NCI-H2107 treated with DMSO at 0.1 percent for 48 hours (cell line): ENCODE results near the gene OSBPL5.

Experiments
- DNase-seq: peaks from one replicate; lab custom pipeline; 2025; ENCODE audit not compliant: unreplicated experiment; lab: John Stamatoyannopoulos, UW

Gene OSBPL5

DNA sequence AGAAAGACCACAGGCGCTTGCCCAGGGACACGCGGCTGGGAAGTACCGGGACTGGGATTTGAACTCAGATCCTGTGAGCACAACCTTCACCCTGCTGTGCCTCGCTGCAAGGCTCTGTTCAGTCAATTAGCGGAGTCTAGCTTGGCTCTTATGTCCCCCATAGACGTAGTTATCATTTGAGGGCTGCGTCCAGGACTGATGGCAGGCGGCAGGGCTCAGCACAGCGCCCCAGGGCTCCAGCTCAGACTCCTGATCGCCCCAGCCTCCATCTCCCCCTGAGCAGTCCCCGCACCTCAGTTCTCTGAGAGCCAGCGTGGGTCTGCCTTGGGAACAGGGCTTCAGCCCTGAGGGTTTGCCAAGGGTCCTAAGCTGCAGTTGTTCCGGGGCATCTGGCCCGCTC lies 33.7 kb upstream of the OSBPL5 start:
- DNase-seq: no peak

DNA sequence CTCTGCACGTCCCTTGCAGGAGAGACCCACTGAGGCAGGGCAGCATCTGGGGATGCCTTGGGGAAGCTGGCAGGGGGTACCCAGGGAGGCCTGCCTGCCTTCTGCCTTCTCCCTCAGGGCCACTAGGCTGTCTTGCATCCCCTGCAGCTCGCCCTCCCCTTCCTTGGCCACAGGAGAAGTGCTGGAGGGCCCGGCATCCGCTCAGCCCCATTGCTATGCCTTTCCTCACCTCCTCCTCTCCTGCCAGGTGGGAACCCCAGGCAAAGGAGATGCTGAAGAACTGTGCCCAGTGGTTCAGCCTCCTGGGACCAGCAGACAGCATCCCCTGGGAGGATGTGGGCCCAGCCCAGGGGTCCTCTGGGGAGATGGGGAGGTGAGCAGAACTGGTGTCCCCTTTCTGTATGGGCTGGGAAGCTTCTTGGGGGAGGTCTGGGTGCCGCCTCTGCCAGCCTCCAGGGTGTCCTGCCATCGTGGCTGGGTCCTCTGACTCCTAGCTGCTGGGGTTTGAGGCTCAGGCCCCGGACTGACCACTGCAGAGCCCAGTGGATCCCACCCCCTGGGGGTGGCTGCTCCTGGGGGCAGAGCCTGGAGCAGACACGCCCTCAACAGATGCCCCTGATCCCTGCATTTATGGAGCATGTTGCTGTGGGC lies 32.9 kb upstream of the OSBPL5 start:
- no peak for DNase-seq

DNA sequence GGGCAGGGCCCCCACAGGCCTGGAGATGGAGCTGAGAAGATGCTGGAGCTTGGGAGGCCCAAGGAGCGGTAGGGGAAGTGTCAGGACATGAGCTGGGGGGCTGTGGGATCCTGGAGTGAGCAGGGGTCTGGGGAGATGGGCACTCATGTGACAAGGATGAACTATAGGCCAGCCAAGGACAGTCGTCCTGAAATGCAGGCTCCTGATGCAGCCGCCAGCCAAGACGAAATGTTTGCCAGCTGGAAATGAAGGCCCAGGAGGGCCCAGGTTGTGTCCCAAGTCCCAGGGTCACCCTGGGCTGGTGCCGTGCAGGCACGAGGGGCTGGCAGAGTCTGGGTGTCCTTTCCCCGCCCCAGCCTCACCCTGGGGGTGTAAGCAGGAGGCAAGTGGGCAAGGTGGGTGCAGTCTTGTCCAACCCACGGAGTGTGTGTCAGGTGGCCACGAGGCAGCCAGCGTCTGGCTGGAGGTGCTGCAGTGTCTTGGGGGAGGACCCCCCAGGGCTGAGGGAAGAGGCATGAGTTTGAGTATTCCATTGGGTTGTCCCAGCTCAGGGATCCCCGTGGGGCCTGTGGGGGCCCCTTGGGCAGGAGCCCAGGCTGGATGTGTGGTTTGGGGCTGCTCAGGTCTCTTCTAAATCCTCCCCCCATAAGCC lies 32.1 kb upstream of the OSBPL5 start:
- no peak for DNase-seq

DNA sequence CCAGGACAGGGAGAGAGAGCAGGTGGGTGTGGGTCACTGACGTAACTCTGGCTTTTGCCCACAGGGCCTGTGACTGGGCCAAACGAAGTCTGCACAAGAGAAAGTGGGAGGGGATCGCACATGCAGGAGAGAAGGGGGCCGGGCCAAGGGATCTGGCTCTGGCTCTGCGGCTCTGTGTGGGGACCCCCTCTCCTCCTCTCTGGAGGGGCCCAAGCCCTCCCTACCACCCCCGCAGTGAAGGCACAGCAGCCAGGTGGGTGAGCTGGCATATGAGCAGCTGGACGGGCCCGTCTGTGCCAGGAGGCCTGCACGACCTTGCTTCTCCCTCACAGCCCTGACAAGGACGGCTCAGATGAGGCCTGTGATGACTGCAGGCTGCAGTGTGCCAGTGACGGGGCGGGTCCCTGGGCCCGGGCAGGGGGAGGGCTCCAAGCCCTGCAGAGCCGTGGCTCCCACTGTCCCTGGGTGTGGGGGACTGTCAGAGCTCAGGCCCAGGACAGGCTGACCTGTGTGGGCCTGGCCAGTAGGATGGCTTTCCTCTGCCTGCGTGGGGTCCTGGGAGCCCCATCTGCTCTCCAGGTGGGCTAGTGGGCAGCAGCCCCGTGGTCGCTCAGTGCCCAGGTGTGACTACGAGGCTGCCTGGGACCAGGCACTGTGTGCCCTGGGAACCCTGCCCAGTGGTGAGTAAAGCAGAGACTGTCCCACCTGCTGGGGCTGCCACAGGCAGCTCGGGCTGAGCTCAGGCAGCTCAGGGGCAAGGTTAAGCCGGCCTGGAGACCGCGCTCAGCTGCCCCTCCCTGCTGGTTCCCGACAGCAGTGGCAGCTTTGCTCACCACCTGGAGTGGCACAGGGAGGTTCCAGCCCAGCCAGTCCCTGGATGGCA lies 31.3 kb upstream of the OSBPL5 start:
- DNase-seq: no peak

DNA sequence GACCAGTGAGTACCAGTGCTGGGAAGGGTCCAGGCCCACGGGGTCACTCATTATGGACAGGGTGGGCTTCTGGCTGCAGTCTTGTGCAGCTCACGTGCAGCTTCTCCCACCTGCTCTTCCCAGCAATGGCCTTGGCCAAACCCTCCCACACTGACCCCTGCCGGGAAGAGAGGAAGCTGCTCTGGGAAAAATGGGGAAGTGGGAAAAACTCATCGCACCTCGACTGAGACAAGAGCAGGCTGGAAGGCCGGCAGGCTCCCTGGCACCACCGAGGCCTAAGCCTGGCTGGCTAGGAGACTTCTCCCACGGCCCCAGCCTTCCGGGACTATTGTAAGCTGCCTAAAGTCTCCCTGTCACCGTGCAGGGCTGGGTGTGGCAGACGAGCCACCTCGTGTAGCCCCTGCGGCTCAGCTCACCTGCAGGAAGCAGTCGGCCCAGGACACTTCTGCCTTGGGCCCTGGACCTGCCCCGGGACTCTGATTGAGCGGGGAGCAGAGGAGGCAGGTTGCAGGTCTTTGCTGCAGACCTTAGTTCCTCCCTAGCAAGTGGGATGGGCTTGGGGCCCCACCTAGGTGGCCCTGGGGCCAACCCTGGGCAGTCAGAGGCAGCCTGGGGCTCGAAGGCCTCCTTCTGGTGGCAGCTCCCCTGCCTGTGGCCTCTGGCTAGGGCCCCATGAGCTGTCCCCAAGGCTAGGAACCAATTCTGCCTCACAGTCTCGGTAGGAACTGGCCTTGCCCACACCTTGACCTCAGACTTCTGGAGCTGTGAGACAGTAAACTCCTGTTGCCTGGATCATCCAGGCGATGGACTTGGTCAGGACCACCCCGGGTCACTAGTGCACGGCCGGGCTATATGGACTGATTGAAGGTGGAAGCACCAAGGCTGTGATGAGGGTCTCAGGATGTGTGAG lies 30.4 kb upstream of the OSBPL5 start:
- DNase-seq: no peak

DNA sequence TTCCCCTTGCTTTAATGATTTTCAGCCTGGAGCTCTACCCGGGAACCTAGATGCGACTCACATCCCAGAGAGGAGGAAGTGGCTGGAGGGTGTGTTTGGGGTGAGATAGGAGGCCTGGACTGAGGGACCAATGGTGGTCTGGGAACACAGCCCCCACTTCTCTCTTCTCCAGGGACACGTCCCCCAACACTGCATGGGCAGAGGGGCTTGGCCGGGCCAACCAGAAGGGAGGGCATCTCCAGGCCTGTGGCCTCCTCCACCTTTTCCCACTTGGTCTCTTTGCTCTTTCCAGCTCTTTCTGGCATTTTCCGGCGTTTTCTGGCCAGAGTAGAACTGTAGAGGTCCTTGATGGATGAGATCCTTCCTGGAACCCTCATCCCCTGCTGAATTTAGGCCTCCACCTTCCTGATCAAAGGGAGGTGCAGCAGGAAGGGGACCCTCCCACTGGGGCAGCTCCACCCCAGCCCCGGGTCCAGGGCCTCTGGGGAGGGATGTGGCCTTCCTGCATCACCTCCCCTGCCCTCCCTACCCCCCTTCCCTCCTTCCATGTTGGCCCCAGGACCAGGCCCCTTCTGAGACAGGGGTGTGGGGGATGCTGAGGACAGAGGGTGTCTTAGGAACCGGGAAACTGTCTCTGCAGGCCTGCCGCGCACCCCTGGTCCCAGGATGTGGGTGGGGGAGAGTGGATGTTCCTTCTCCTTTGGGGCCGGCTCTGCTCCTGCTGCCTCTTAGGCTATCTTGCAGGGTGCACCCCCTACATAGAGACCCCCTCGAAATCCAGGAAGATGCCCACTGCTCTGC lies 29.1 kb upstream of the OSBPL5 start:
- no peak for DNase-seq

DNA sequence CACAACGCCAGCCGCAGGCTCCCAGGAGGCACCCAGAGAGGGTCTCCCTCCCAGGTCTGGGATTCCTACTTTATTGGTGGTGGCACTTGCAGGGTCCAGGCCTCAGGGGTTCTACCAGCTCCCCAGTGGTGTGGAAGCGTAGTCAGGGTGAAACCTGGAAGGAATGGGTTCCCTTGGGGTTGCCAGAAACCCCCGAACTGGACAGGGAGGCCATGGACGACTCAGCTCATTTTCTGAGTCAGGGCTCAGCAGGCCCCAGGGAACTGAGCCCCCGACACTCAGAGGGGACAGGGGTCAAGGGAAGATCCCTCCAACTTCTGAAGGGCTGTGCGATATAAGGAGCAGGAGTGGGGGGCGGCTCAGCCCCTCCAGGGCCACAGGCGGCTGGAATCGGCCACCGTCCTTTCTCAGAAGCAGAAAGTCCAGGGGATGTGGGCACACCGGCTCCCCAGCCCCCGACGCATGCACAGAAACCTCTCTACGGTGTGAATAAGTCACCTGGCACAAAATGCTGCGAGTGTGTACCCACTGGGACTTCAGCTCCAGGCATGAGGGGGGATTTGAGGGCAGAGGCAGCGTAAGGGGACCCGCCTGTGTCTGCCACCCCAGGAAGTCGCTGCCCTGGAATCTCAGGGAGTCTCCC lies 28.4 kb upstream of the OSBPL5 start:
- no peak for DNase-seq

DNA sequence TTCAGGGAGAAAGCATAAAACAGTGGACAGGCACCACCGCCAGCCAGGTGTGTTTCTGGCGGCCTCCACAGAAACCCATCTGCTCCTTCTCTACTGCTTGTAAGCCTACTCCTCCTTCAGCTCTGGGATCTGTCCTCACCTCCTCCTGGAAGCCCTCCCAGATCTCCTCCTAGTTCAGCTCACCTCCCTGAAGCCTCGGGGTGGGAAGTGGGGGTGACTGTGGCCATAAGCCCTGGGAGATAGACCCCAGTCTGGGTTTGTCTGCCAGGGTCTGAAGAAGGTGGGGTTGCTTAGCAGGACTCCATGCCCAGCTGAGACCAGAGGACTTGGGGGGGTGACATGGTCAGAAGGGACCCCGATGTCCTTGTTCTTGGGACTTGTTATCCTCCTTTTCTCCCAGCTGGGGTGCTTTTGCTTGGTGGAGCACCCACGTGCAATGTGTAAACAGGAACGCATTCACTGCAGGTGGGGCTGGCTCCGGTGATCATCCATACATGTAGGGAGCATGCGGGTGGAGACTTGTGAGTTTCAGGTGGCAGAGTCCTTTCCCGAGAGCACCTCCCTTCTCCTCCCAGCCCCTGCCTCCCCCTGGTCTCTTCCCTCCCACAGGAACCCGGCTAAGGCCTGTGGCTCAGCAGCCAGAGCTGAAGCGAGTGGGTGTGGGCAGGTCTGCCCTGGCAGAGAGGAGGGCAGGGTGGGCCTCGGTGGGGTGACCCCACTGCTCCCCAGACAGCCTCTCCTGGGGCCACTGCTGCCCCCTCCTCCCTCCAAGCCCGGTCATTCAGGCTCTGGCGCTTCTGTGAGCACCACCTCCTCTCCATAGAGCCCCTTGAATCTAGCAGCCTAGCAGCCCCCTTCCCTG lies 27.6 kb upstream of the OSBPL5 start:
- DNase-seq: no peak

DNA sequence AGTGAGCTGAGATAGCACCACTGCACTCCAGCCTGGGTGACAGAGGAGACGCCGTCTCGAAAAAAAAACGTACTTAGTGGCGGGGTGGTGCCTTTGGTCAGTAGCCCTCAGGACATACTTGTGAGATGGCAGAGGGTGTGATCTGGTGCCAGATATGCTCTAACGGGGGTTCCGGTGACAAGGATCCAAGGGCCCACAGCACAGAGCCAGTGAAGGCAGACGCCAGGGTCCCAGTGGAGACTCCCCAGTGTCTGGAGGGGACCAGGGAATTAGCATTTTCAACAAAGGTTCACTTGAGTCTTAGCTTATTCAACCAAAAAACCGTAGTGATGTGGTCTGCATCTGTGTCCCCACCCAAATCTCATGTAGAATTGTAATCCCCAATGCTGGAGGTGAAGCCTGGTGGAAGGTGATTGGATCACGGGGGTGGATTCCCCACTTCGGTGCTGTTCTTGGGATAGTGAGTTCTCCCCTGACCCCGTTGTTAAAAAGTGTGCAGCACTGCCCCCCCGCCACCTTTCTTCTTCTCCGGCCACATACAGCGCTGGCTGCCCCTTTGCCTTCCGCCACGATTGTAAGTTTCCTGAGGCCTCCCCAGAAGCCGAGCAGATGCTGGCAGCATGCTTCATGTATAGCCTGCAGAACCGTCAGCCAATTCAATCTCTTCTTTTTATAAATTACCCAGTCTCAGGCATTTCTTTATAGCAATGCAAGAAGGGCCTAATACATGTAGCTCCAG lies 26.6 kb upstream of the OSBPL5 start:
- DNase-seq: no peak

DNA sequence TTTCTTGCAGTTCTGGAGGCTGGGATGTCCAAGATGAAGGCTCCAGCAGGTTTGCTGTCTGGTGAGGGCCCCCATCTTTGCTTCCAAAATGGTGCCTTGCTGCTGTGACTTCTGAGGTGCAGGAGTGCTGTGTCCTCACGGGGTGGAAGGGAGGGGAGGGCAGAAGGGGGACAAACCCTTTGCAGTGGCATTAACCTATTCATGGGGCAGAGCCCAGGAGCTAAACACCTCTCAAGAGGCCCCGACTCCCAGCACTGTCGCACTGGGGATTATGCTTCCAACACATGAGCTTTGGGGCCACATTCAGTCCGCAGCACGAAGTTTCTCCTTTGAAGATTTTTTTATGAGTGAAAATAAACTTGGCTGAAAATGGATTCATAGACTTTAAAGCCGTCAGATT lies 25.5 kb upstream of the OSBPL5 start:
- no peak for DNase-seq

DNA sequence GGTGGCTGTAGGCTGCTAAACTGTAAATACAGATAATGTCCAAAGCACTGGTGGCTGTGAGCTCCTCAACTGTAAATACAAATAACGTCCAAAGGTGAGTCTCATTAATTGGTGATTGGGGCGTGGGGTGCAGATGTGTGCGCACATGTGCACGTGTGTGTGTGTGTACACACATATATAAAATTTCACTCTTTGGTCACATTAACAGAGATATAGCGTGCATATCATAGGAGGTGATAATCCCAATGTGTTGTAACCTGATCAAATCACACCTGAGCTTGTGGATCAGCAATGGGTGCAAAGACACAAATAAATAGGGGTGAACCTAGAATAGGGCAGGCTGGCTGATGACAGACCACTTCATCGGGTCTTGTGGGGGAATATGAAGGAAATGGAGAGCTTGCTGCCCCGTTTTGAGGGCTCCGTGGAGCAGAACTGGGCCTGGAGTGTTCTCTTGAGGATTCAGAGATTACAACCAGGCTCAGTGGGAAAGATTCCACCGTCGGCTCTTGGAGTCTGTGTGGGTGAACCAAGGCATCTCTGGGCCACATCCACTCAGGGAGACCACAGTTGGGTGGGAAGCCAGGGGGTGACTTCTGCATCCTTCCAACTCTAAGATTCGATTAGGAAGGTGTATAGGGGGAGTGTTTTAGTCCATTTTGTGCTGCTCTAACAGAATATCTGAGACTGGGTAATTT lies 24.9 kb upstream of the OSBPL5 start:
- no peak for DNase-seq

DNA sequence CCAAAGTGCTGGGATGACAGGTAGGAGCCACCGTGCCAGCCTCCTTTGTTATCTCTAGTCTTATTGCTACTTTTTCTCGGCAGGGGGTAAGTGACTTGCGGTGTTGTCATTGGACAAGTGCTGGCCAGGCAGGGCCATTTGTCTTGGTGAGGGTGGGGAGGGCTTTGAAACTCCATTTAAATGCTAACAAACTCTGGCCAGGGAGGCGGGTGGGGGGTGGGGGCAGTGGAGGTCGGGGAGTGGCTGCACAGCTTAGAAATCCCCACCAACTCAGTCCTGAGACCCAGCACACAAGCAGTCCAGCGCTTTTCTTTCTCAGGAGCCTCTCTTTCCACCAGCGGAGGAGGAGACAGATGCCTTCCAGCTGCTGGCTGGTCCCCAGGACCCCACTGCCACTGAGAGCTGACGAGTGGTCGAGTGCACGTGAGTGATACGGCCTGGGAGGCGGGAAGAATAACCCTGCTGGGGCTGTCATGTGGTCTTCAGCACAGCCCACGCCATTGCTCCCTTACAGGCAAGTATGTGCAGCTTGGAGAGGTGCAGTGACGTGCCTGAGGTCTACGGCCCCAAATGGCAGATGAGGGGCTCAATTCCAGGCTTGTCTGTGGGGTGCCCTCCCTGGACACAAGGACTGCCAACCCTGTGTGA lies 24.2 kb upstream of the OSBPL5 start:
- no peak for DNase-seq

DNA sequence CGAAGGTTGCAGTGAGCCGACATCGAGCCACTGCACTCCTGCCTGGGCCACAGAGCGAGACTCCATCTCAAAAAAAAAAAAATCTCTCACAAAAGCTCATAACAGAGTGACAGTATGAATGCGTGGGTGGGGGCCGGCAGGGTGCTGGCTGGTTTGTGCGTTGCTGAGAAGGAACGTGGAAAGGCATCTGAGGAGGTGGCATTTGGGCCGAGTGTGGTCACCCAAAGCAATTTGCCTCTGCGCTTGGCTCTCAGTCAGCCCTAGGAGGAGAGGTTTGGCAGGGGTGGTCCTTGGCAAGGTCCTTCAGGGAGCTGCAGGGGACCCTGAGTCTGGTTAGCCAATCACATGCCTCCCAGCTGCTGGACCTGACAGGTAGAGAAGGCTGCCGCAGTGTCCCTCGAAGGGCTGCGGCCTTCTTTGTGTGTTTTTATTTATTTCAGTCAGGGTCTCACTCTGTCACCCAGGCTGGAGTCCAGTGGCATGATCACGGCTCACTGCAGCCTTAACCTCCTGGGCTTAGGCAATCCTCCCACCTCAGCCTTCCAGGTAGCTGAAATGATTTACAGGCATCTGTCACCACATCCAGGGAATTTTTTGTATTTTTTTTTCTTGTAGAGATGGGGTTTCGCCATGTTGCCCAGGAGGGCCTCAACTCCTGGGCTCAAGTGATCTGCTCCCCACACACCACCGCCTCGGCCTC lies 23.5 kb upstream of the OSBPL5 start:
- DNase-seq: no peak

DNA sequence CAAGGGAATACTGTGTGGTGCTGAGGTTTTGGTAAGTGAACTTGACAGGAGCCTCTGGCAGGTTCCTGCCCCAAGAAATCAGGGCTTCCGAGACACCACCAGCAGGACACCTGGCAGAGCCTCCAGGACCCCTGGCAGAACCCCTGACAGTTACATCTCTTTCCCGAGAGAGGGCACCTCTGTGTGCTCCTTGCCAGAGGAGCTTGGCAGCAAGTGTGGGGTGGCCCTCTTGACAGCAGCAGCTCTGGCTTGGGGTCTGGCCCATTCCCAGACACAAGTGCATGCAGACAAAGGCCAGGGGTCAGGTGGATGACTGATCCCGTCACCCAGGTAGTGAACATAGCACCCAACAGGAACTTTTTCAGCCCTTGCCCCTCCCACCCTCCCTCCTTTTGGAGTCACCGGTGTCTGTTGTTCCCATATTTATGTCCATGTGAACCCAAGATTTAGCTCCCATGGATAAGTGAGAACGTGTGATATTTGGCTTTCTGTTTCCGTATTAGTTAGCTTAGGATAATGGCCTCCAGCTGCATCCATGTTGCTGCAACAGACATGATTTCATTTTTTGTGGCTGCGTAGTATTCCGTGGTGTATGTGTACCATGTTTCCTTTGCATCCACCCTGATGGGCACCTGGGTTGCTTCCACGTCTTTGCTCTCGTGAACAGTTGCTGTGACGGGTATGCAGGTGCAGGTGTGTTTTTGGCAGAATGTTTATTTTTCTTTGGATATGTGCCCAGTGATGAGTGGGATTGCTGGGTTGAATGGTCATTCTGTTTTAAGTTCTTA lies 21.2 kb upstream of the OSBPL5 start:
- DNase-seq: no peak

DNA sequence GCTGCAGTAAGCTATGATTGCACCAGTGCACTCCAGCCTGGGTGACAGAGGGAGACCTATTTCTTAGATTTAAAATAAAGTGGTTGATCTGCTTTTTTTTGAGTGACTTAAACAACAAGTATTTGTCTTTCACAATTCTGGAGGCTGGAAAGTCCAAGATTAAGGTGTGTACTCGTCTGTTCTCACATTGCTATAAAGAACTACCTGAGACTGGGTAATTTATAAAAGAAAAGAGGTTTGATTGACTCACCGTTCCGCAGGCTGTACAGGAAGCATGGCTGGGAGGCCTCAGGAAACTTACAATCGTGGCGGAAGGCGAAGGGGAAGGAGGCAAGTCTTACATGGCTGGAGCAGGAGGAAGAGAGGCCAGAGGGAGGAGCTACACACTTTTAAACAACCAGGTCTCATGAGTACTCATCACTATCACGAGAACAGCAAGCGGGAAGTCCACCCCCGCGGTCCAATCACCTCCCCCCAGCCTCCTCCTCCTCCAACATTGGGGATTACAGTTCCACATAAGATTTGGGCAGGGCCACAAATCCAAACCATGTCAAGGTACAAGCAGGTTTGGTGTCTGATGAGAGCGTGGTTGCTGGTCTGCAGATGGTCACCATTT lies 19.7 kb upstream of the OSBPL5 start:
- no peak for DNase-seq
